Adrenal gland (tissue), 5 donors: ENCODE measurements around the gene SMARCAD1.

Experiments used
- POLR2A ChIP-seq, 2 donors: fragments of 450-650 bp; IDR thresholded peaks; one replicate each; pipeline ENCODE4 v1.6.1; 2017; ENCODE audit warnings: antibody characterized with exemption in 2 of 2, mild to moderate bottlenecking in 2 of 2, moderate library complexity in 1 of 2
- TF ChIP-seq, protein P1 (sequence below), 6 experiments: fragments of 450-650 bp in 4 of 6; fragments of 200-600 bp in 2 of 6; sonication (generic) in 1 of 6; IDR thresholded peaks; 1 replicate in 5 of 6; 2 replicates in 1 of 6; pipeline versions ENCODE4 v1.5.1 to v1.8.0; 2016 to 2021; ENCODE audit warnings: antibody characterized with exemption in 6 of 6, mild to moderate bottlenecking in 2 of 6, moderate library complexity in 1 of 6
- donor health status: DM: no; HTN: no; CAD: no.

DNA sequence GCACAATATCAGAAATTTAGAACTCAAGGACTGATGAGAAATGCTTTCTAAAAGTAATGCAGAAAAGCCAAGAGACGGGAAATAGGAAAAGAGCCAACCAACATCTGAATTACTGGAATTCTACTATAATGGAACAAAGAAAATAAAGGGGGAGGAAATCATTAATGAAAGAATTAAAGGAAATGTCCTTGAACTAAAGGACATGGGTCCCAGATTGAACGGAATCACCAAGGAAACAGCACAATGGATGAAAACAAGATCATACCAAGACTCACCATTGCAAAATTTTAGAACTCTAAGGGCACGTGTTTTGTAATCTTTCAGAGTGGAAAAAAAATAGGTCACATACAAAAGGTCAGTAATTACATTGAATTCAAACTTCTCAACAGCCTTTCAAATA is 99.0 kb downstream of the SMARCAD1 start:
- TF ChIP-seq, protein P1, sequence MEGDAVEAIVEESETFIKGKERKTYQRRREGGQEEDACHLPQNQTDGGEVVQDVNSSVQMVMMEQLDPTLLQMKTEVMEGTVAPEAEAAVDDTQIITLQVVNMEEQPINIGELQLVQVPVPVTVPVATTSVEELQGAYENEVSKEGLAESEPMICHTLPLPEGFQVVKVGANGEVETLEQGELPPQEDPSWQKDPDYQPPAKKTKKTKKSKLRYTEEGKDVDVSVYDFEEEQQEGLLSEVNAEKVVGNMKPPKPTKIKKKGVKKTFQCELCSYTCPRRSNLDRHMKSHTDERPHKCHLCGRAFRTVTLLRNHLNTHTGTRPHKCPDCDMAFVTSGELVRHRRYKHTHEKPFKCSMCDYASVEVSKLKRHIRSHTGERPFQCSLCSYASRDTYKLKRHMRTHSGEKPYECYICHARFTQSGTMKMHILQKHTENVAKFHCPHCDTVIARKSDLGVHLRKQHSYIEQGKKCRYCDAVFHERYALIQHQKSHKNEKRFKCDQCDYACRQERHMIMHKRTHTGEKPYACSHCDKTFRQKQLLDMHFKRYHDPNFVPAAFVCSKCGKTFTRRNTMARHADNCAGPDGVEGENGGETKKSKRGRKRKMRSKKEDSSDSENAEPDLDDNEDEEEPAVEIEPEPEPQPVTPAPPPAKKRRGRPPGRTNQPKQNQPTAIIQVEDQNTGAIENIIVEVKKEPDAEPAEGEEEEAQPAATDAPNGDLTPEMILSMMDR (IDR thresholded peaks at IDR 0.05) = no peak
- no peak for TF ChIP-seq POLR2A (IDR thresholded peaks at IDR 0.05)
